ENCODE data around the gene DPM2.

DNA sequence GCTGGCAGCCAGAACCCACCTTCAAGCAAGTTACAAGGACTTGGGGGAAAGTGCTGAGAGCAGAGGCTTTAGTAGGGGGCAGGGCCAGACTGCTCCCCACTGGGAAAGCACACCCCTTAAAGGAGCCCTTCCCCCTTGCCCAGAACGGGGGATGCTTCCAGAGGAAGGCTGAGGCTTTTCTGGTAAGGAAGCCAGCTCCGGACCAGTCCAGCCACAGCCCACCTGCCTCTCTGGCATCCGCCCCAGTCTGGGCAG lies 4.2 kb upstream of the DPM2 start:
- TF ChIP-seq, protein P1, sequence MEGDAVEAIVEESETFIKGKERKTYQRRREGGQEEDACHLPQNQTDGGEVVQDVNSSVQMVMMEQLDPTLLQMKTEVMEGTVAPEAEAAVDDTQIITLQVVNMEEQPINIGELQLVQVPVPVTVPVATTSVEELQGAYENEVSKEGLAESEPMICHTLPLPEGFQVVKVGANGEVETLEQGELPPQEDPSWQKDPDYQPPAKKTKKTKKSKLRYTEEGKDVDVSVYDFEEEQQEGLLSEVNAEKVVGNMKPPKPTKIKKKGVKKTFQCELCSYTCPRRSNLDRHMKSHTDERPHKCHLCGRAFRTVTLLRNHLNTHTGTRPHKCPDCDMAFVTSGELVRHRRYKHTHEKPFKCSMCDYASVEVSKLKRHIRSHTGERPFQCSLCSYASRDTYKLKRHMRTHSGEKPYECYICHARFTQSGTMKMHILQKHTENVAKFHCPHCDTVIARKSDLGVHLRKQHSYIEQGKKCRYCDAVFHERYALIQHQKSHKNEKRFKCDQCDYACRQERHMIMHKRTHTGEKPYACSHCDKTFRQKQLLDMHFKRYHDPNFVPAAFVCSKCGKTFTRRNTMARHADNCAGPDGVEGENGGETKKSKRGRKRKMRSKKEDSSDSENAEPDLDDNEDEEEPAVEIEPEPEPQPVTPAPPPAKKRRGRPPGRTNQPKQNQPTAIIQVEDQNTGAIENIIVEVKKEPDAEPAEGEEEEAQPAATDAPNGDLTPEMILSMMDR (IDR thresholded peaks at IDR 0.05), result no peak
- TF ChIP-seq POLR2A (IDR thresholded peaks at IDR 0.05), result no peak
